Measurements from ENCODE around the gene BMPR2.
"Not testable (repeated sequence)": the region's sequence is repeated elsewhere in the genome, so short reads cannot be mapped to it uniquely, and the experiment has no call there.

The BMPR2 gene

DNA sequence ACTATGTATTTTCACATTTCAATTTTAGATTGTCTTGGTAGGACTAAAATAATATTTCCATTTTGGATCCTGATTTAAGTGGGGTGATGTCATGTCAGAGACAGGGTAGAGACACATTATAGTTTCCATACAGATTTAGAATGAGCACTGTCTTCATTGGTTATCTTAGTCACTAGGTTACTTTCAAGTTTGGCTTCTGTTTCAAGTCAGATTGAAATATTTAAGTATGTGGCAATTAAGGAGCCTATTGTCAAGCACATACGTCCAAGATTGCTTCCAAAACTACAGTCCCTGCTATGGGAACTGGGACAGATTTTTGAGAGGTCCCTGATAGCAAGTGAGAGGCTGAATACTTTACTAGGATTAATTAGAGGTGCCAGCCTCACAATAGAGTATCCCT, 169.4 kb downstream of the BMPR2 start:
- no peak overlapping the region for H3K4me3 ChIP-seq (replicated peaks; ENCODE audit: low read depth, low read length)
- TF ChIP-seq, protein P1, sequence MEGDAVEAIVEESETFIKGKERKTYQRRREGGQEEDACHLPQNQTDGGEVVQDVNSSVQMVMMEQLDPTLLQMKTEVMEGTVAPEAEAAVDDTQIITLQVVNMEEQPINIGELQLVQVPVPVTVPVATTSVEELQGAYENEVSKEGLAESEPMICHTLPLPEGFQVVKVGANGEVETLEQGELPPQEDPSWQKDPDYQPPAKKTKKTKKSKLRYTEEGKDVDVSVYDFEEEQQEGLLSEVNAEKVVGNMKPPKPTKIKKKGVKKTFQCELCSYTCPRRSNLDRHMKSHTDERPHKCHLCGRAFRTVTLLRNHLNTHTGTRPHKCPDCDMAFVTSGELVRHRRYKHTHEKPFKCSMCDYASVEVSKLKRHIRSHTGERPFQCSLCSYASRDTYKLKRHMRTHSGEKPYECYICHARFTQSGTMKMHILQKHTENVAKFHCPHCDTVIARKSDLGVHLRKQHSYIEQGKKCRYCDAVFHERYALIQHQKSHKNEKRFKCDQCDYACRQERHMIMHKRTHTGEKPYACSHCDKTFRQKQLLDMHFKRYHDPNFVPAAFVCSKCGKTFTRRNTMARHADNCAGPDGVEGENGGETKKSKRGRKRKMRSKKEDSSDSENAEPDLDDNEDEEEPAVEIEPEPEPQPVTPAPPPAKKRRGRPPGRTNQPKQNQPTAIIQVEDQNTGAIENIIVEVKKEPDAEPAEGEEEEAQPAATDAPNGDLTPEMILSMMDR (IDR thresholded peaks at IDR 0.05; ENCODE audit: low read depth, low read length, missing control alignments): no peak
- DNase-seq (ENCODE audit: extremely low read depth, low read depth): no peak

DNA sequence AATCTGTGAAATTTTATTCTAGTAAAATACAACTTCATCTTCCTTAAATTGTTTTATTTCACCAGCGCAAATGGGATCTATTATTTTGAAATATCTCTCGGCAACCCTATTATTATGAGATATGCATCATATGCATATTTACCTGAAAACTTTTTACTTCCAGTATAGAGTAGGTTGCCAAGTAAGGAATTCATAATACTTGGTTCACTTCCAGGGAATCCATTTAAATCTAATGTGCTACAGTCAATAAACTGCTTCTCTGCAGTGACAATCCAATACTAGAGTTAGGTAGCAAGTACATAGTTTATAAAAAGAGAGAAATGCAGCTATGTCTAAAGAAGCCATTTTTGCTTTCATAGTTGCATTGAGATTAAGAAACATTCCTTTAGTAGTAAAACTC, 169.8 kb downstream of the BMPR2 start:
- DNase-seq (ENCODE audit: extremely low read depth, low read depth): no peak
- TF ChIP-seq, protein P1 (IDR thresholded peaks at IDR 0.05; ENCODE audit: low read depth, low read length, missing control alignments): no peak
- H3K4me3 ChIP-seq (replicated peaks; ENCODE audit: low read depth, low read length): no peak overlapping the region

DNA sequence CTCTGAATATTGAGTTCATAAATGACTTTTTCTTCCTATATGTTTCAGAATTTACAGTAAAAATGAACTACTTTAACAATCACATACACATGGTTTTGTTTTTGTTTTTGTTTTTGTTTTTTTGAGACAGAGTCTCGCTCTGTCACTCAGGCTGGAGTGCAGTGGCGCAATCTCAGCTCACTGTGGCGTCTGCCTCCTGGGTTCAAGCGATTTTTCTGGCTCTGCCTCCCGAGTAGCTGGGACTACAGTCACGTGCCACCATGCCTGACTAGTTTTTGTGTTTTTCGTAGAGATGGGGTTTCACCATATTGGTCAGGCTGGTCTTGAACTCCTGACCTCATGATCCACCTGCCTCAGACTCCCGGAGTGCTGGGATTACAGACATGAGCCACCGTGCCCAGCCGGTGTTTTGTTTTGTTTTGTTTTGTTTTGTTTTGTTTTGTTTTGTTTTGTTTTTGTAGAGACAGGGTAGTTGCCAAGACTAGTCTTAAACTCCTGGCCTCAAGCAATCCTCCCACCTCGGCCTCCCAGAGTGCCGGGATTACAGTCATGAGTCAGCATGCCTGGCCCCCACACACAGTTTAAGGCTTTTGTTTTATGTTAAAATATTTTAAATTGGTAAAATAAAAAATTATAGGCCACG, 170.5 kb downstream of the BMPR2 start:
- DNase-seq (ENCODE audit: extremely low read depth, low read depth); H3K4me3 ChIP-seq (replicated peaks; ENCODE audit: low read depth, low read length): not testable (repeated sequence)

DNA sequence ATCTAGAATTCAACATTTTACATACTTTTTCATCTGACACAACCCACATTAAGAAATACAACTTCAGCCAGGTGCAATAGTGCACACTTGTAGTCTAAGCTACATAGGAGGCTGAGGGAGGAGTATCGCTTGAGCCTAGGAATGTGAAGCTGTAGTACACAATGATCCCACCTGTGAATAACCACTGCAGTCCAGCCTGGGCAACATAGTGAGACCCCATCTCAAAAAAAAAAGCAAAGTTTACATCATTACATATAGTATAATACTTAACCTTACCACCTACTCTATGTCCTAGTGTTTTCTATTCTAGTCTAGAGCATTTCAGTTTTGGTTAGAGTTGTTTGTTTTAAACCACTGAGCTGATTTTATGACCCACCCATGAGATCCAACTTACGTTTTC, 172.1 kb downstream of the BMPR2 start:
- no peak overlapping the region for H3K4me3 ChIP-seq (replicated peaks; ENCODE audit: low read depth, low read length)
- TF ChIP-seq, protein P1 (IDR thresholded peaks at IDR 0.05; ENCODE audit: low read depth, low read length, missing control alignments): no peak
- no peak for DNase-seq (ENCODE audit: extremely low read depth, low read depth)

DNA sequence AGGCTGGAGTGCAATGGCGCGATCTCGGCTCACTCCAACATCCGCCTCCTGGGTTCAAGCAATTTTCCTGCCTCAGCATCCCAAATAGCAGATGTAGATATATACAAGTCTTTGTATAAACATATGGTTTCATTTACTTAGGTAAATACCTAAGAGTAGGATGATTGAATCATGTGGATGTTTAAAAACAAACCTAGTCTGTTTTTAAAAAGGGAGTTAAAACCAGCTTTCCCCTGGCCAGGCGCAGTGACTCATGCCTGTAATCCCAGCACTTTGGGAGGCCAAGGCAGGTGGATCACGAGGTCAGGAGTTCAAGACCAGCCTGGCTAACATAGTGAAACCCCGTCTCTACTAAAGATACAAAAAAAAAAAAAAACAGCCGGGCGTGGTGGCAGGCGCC, 174.9 kb downstream of the BMPR2 start:
- H3K4me3 ChIP-seq (replicated peaks; ENCODE audit: low read depth, low read length): not testable (repeated sequence)
- peak; percentile 25 for DNase-seq (ENCODE audit: extremely low read depth, low read depth)

DNA sequence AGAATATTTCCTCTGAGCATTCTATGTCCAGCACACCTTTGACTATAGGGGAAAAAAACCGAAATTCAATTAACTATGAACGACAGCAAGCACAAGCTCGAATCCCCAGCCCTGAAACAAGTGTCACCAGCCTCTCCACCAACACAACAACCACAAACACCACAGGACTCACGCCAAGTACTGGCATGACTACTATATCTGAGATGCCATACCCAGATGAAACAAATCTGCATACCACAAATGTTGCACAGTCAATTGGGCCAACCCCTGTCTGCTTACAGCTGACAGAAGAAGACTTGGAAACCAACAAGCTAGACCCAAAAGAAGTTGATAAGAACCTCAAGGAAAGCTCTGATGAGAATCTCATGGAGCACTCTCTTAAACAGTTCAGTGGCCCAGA, 179.2 kb downstream of the BMPR2 start:
- TF ChIP-seq, protein P1 (IDR thresholded peaks at IDR 0.05; ENCODE audit: low read depth, low read length, missing control alignments): no peak
- H3K4me3 ChIP-seq (replicated peaks; ENCODE audit: low read depth, low read length): no peak overlapping the region
- no peak for DNase-seq (ENCODE audit: extremely low read depth, low read depth)

DNA sequence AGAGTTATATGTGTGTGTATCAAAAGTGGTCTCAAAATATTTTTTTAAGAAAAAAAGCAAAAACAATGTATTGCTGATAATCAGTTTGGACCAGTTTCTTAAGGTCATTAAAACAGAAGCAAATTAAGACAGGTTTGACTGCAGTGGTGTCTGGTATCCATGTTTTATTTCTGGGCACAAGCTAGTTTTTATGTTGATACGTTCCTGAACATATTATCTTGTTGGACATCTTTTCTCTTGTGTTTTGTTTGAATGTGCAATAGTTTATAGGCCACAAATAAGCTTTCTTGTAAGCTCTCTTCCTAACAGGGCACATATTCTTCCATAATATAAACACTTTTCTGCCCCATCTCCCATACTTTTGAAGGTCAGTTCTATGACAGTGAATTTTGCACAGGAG, 184.1 kb downstream of the BMPR2 start:
- H3K4me3 ChIP-seq (replicated peaks; ENCODE audit: low read depth, low read length): no peak overlapping the region
- TF ChIP-seq, protein P1 (IDR thresholded peaks at IDR 0.05; ENCODE audit: low read depth, low read length, missing control alignments): no peak
- DNase-seq (ENCODE audit: extremely low read depth, low read depth): no peak

DNA sequence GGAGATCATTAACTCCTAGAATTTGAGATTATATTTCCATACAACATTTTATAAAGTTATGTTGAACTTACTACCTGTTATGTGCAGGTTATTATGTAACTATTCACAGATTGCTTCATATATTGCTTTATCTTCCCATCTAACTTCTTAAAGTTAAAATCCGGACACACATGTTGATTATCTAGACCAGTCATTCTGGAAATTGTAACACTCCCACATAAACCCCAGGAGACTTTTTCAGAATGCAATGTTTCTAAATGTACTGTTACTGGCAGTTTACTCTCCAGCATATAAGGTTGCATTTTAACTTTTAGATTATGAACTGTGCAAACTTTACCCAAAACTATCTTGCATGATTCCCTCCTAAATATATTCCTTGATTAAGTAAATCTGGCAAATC, 188.1 kb downstream of the BMPR2 start:
- TF ChIP-seq, protein P1 (IDR thresholded peaks at IDR 0.05; ENCODE audit: low read depth, low read length, missing control alignments): no peak
- no peak overlapping the region for H3K4me3 ChIP-seq (replicated peaks; ENCODE audit: low read depth, low read length)
- DNase-seq (ENCODE audit: extremely low read depth, low read depth): no peak

All from HFF-Myc (cell line).